Caco-2 (cell line): ENCODE results near the gene TSPAN8. TPM values are rescaled to one million over a fixed set of nuclear protein-coding genes. Genes with fewer than 3 reads are reported as not detected.

Experiments
- BruUV-seq: library from RNA; stranded (reverse); fragments of 400-500 nt; replicated peaks from 2 replicates; lab custom pipeline; 2021; lab: Mats Ljungman, UMichigan
- CTCF ChIA-PET: fragments of 300-600 bp; sonication (Branson Sonifier 250); formaldehyde crosslinking; loops from one replicate; lab custom pipeline; 2022; ENCODE audit warnings: antibody characterized with exemption; lab: Charles Lee
- POLR2A ChIA-PET: fragments of 300-600 bp; sonication (Branson Sonifier 250); formaldehyde crosslinking; loops from one replicate; lab custom pipeline; 2022; ENCODE audit warnings: antibody characterized with exemption; lab: Charles Lee
- DNase-seq, 2 experiments: peaks; one replicate each; pipeline versions ENCODE4 v3.0.0 to v3.0.0-alpha.2; 2020 to 2022
- H3K27me3 ChIP-seq: replicated peaks from 2 replicates; pipeline ENCODE4 v1.6.0; 2011; ENCODE audit warnings: low read length; ENCODE audit not compliant: control insufficient read depth, insufficient read depth
- H3K36me3 ChIP-seq: 2 replicates; pipeline ENCODE4 v1.5.1; 2011; ENCODE audit warnings: low read length; ENCODE audit not compliant: control insufficient read depth, insufficient read depth
- H3K4me1 ChIP-seq: fragments of 250-450 bp; sonication (Bioruptor Pico); 2 replicates; pipeline ENCODE4 v1.5.1; 2020; ENCODE audit warnings: mild to moderate bottlenecking
- H3K4me3 ChIP-seq: 2 replicates; pipeline ENCODE4 v1.5.1; 2011; ENCODE audit warnings: low read depth, mild to moderate bottlenecking, control low read depth, low read length
- H3K9me3 ChIP-seq: fragments of 250-450 bp; sonication (Bioruptor Pico); 2 replicates; pipeline ENCODE4 v1.5.1; 2020; ENCODE audit warnings: mild to moderate bottlenecking, moderate library complexity
- H3K27ac Mint-ChIP-seq: one replicate; pipeline ENCODE4 v1.8.0; 2022; ENCODE audit warnings: mixed read lengths; ENCODE audit not compliant: unreplicated experiment
- H3K27me3 Mint-ChIP-seq: one replicate; pipeline ENCODE4 v1.8.0; 2022; ENCODE audit warnings: mixed read lengths; ENCODE audit not compliant: insufficient read depth, unreplicated experiment
- H3K36me3 Mint-ChIP-seq: one replicate; pipeline ENCODE4 v1.8.0; 2022; ENCODE audit warnings: mild to moderate bottlenecking, mixed read lengths; ENCODE audit not compliant: insufficient read depth, unreplicated experiment
- H3K4me1 Mint-ChIP-seq: one replicate; pipeline ENCODE4 v1.8.0; 2022; ENCODE audit warnings: low read depth, mixed read lengths; ENCODE audit not compliant: unreplicated experiment
- H3K4me3 Mint-ChIP-seq: one replicate; pipeline ENCODE4 v1.8.0; 2022; ENCODE audit warnings: mild to moderate bottlenecking, moderate library complexity, mixed read lengths; ENCODE audit not compliant: unreplicated experiment
- H3K9me3 Mint-ChIP-seq: one replicate; pipeline ENCODE4 v1.8.0; 2022; ENCODE audit warnings: mixed read lengths; ENCODE audit not compliant: unreplicated experiment
- CTCF ChIP-seq, 2 experiments: fragments of 200-600 bp in 1 of 2; IDR thresholded peaks; 1 replicate in 1 of 2; 2 replicates in 1 of 2; pipeline versions ENCODE4 v1.5.1 to v1.8.0; 2011 to 2022; ENCODE audit warnings: antibody characterized with exemption in 1 of 2, control low read depth in 1 of 2, inconsistent platforms in 1 of 2, low read depth in 1 of 2, low read length in 1 of 2, mild to moderate bottlenecking in 1 of 2, moderate library complexity in 1 of 2; ENCODE audit not compliant: insufficient read depth in 1 of 2, severe bottlenecking in 1 of 2, unreplicated experiment in 1 of 2
- intact Hi-C: fragments of 100-400 bp; cut with micrococcal nuclease; formaldehyde crosslinking; loops from one replicate; pipeline ENCODE4 v1.10.0; 2022; ENCODE audit not compliant: unreplicated experiment
- total RNA-seq: library from RNA; stranded (reverse); gene quantifications from 2 replicates; pipeline ENCODE4 v1.2.3, GENCODE V29; 2022

The TSPAN8 gene
- total RNA-seq, 1 experiment from 2014 or later = 86.4 TPM

- Mint-ChIP-seq H3K27ac (no peak overlapping the region), H3K4me3 (no peak overlapping the region), H3K4me1 (no peaks in the 10 kb centered on the region), H3K9me3 (peaks cover 16% of the 10 kb centered on the region), H3K36me3 (no peaks in the 10 kb centered on the region), H3K27me3 (no peaks in the 10 kb centered on the region)
- 0 out of 2 replicates have a peak, but pooled peaks cover 6% of the 10 kb centered on the region for H3K9me3 ChIP-seq
- ChIA-PET POLR2A (no interaction called here), CTCF (no interaction called here)
- H3K36me3 ChIP-seq = no peaks in the 10 kb centered on the region
- BruUV-seq = no TSS peak
- no peak for TF ChIP-seq CTCF (IDR thresholded peaks at IDR 0.05; ENCODE audit: insufficient read depth in 1 of 2, low read depth in 1 of 2, low read length in 1 of 2, severe bottlenecking in 1 of 2, unreplicated experiment in 1 of 2)
- no peak for DNase-seq
- no peaks in the 10 kb centered on the region for H3K4me1 ChIP-seq
- intact Hi-C loops = no loop called here
- H3K27me3 ChIP-seq = no peaks in the 10 kb centered on the region
- H3K4me3 ChIP-seq = no peak overlapping the region
Observed at GRCh38 chr12:71109834-71110233, 48.0 kb downstream of the TSPAN8 start.

- 0 out of 2 replicates have a peak, but pooled peaks cover 6% of the 10 kb centered on the region for H3K9me3 ChIP-seq
- no peak for TF ChIP-seq CTCF (IDR thresholded peaks at IDR 0.05; ENCODE audit: insufficient read depth in 1 of 2, low read depth in 1 of 2, low read length in 1 of 2, severe bottlenecking in 1 of 2, unreplicated experiment in 1 of 2)
- no peaks in the 10 kb centered on the region for H3K27me3 ChIP-seq
- Mint-ChIP-seq H3K36me3 (no peaks in the 10 kb centered on the region), H3K4me3 (no peak overlapping the region), H3K9me3 (peaks cover 9% of the 10 kb centered on the region), H3K27ac (no peak overlapping the region), H3K27me3 (no peaks in the 10 kb centered on the region), H3K4me1 (no peaks in the 10 kb centered on the region)
- intact Hi-C loops = no loop called here
- H3K4me1 ChIP-seq = no peaks in the 10 kb centered on the region
- ChIA-PET CTCF (no interaction called here), POLR2A (no interaction called here)
- H3K36me3 ChIP-seq = no peaks in the 10 kb centered on the region
- BruUV-seq = no TSS peak
- no peak overlapping the region for H3K4me3 ChIP-seq
- no peak for DNase-seq
Observed at GRCh38 chr12:71108355-71108754, 49.4 kb downstream of the TSPAN8 start.

- intact Hi-C loops = no loop called here
- H3K9me3 Mint-ChIP-seq = peaks cover 5% of the 10 kb centered on the region
Observed at GRCh38 chr12:71107936-71108335, 49.9 kb downstream of the TSPAN8 start.

More at GRCh38 chr12:71107936-71108335, 49.9 kb downstream of the TSPAN8 start:
- Histone ChIP-seq H3K36me3 (no peaks in the 10 kb centered on the region), H3K27me3 (no peaks in the 10 kb centered on the region), H3K9me3 (0 out of 2 replicates have a peak, but pooled peaks cover 6% of the 10 kb centered on the region), H3K4me1 (no peaks in the 10 kb centered on the region), H3K4me3 (no peak overlapping the region)
- Mint-ChIP-seq H3K27me3 (no peaks in the 10 kb centered on the region), H3K4me1 (no peaks in the 10 kb centered on the region), H3K36me3 (no peaks in the 10 kb centered on the region), H3K4me3 (no peak overlapping the region), H3K27ac (no peak overlapping the region)
- POLR2A ChIA-PET = no interaction called here
- CTCF ChIA-PET = no interaction called here
- no peak for TF ChIP-seq CTCF (IDR thresholded peaks at IDR 0.05; ENCODE audit: insufficient read depth in 1 of 2, low read depth in 1 of 2, low read length in 1 of 2, severe bottlenecking in 1 of 2, unreplicated experiment in 1 of 2)
- no peak for DNase-seq
- BruUV-seq = no TSS peak
